DMS79 (cell line): Measurements from ENCODE around the gene SLBP.
A peak's percentile ranks its signal among the peaks of the same experiment; 100 is the strongest.

Source experiments
- DNase-seq: peaks from one replicate; lab custom pipeline; 2025; lab: John Stamatoyannopoulos, UW

SLBP gene

DNA sequence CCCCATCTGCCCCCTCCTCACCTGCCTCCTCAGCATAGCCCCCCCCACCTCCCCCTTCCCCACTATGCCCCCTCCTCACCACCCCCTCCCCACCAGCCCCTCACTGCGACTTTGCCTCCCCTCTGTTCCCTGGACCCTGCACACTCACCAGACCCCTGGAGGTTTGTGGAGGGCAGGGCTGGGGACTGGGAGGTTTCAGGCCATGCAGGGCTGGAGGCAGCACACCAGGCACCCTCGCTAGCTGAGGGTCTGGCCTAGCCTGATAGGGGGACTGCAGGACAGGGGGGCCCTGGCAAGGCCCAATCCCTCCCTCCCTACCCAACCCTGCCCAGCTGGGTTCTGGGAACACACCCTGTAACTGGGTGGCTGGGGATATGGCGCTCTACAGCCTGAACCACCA is 37.3 kb upstream of the SLBP start:
- no peak for DNase-seq

DNA sequence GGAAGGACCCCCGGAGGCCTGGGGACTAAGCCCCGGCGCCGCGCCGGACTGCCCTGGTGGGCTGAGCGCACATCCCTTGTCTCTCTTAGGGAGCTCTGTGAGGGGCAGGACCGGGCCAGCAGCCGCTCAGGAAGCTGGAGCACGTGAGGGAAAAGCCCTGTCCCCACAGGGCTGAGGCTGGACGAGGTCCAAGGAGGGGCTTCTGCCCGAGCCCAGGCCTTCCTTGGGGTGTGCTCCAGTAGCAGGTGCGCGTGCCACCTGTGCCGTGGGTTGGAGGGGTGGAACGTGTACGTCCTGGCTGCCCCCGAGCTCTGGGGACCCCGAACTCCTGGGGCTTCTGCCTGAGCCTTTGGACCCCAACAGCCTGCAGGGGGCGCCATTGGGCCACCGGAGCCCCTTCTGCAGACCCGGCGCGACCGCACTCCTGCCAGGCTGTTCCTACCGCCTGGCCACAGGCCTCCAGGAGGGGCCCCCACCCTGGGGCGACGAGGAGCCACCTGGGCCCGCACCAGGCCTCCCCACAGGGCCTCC is 36.4 kb upstream of the SLBP start:
- peak; percentile 20 for DNase-seq

GRCh38 chr4:1747603-1747967 is 35.5 kb upstream of the SLBP start:
- no peak for DNase-seq

- DNase-seq, result no peak
These were observed 34.9 kb upstream of the SLBP start for GRCh38 chr4:1746919-1747602.

- no peak for DNase-seq
These were observed 34.2 kb upstream of the SLBP start for GRCh38 chr4:1746265-1746691.

DNA sequence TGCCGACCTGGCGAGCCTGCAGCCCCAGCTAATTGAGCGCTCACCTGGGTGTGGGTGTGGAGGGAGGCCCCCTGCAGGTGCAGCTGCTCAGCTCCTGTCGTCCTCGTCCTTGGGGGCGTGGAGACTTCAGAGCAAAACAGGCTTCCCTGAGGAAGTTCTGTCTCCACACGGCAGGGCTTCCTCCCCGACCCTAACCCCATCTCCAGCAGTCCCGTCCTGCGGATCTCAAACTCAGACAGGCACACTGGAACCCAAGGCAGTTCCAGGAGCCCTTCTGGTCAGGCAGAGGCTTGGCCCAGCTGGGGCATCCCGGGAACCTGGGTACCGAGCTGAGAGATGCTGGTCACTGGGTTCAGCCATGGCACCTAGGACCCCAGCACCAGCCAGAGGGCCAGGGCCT is 33.6 kb upstream of the SLBP start:
- no peak for DNase-seq

- no peak for DNase-seq
These were observed 33.0 kb upstream of the SLBP start for GRCh38 chr4:1745165-1745564.

DNA sequence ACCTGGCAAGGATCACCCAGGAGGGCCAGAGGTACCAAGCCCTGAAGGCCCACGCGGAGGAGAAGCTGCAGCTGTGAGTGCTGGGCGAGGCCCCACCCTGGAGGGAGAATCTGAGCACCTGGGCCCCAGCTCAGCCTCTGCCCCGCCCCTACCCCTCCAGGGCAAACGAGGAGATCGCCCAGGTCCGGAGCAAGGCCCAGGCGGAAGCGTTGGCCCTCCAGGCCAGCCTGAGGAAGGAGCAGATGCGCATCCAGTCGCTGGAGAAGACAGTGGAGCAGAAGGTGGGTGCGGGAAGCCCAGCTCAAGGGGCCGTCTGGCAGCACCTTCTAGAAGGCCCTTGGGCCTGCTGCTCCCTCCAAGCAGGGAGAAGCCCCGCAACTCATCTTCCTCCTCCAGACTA is 32.4 kb upstream of the SLBP start:
- DNase-seq, result no peak

DNA sequence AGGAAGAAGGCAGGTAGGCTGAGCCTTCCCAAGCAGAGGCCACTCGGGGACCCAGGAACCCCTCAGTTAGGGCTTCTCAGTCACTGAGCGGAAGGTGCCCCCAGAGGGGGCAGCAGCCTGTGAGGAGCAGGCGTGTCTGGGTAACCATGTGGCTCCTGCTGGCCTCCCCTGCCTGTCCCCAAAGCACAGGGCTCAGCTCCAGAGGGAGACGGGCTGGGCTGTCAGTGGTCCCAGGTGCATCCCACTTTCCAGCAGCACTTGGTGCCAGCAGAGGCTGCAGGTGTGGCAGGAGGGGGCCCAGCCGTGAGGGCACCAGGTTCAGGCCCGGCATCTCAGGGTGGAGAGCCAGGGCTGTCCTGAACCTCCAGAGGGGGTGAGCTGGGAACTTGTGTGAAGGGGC is 31.9 kb upstream of the SLBP start:
- DNase-seq, result no peak

DNA sequence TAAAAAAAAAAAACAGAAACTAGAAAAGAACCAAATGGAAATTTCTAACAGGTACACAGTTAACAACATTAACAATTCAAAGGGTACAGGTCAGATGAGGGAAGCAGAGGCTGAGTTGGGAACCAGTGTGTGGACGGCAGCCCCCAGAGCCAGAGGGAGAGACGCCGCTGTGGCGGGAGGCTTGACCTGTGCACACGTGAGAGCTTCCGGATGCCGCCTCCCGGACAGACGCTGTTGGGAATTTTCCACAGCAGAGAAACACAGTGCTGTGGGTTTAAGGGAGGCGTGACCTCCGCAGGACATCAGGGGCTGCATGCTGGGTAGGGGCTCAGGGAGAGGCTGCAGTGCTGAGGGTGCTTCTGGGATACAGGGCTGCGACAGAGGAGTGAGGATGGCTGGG is 31.4 kb upstream of the SLBP start:
- no peak for DNase-seq

- no peak for DNase-seq
These were observed 29.1 kb upstream of the SLBP start for GRCh38 chr4:1741208-1741607.

DNA sequence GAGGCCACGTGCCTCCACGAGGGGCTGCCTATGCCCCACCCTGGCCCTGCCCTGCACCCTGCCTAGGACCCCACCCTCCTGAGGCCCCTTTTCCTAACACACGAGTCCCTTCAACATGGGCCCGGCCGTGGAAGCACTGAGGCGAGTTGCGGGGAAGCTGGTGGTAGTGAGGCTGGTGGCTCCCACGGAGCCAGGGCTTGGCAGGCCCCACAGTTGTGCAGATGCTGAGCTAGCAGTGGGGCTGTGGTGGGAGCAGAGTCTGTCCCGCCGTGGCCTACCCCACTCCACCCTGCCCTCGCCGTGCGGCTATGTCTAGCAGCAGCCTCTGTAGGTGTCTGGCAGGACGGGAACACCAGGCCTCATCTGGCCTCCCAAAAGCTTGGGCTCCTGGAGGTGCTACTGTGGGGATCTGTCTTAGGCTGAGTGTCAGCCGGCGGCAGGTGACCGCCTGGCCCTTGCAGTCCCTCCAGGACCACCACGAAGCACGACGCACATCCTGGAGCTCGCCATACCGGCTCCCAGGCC is 28.0 kb upstream of the SLBP start:
- DNase-seq, result no peak

- no peak for DNase-seq
These were observed 27.2 kb upstream of the SLBP start for GRCh38 chr4:1739358-1739757.

GRCh38 chr4:1738410-1738809 is 26.3 kb upstream of the SLBP start:
- no peak for DNase-seq

DNA sequence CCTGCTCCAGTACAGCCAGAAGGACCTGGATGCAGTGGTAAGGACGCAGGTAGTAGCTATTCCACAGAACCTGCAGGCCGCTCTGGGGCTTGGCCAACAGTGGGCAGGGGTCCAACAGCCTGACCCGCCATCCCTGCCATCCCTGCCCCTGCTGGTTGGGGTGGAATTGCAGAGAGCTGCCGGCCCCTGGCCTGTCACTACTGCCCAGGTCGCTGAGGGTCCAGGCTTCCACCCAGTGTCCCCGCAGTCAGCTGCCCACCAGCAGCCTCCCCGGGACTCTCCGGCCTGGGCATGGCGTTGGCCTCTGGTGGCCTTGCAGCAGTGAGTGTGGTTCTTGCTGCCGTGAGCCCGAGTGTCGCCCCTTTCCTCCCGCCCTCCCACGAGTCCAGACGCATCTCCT is 25.5 kb upstream of the SLBP start:
- no peak for DNase-seq

GRCh38 chr4:1736812-1737211 is 24.7 kb upstream of the SLBP start:
- no peak for DNase-seq

GRCh38 chr4:1735215-1735614 is 23.1 kb upstream of the SLBP start:
- DNase-seq, result no peak

DNA sequence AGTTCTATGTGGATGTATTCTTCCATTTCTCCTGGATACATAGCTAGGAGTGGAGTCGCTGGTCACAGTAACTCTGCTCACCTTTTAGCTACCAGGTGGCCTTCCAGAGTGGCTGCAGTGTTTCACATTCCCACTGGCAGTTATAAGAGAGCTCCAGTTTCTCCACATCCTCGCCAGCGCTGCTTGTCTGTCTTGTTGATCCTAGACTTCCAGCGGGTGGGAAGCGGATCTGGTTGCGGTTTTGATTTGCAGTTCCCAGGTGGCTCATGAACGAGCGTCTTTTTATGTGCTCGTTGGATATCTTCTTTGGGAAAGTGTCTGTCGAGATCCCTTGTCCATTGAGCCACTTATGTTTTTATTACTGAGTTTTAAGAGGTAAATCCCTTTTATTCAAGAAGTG is 20.8 kb upstream of the SLBP start:
- no peak for DNase-seq

DNA sequence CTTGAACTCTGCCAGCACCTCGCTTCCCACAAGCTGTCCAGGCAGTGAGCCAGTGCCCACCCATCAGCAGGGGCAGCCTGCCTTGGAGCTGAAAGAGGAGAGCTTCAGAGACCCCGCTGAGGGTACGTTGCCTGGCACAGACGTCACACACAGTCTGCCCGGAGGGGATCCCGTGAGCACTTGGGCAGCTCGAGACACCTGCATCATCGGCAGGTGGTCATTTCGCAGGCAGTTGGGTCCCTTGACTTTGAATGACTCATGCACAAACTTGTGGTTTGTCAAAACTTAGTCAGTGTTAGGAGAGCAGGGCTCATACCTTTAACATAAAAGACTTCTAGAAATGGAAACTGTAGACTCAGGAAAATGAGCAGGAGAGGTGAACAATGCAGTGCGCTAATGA is 19.1 kb upstream of the SLBP start:
- peak; percentile 52 for DNase-seq

GRCh38 chr4:1730532-1731135 is 18.5 kb upstream of the SLBP start:
- DNase-seq, result no peak

- no peak for DNase-seq
These were observed 16.2 kb upstream of the SLBP start for GRCh38 chr4:1728061-1728980.
